Nucleus accumbens (tissue), 56 donors: ENCODE results near the gene SNAP23.

Source experiments
- DNase-seq, 56 donors: peaks; one replicate each; lab custom pipeline; 2025; lab: John Stamatoyannopoulos, UW

Gene SNAP23

GRCh38 chr15:42495361-42496212 is at the start of gene SNAP23:
Gene SNAP23, plus strand, starts transcription at chr15:42495634. Its CDS starts 16,213 bp downstream, at chr15:42511847.
- DNase-seq, result peak in 55 of 56 donors; percentile 59 to 94 (median 87)

DNA sequence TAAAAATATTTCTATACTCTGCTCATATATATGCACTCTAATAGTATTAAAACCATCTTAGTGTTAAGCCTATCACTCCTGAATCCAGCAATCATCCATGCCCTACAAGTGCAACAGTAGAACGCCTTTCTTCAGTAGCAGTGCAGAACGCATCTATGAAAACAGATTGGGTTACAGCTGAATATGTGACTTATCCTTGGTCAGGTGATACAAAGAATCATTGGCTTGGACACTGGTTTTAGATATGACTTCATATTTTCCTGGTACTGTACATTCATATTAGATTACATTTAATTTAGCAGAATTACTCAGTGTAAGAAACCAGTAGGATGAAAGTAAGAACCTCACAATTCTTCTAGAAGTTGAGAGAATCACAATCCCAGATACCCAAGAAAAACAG is 47.8 kb upstream of the SNAP23 start:
- no peak for DNase-seq

GRCh38 chr15:42448281-42448680 is 47.2 kb upstream of the SNAP23 start:
- DNase-seq, result no peak

- no peak for DNase-seq
Measured at GRCh38 chr15:42449770-42450424, 45.5 kb upstream of the SNAP23 start.

DNA sequence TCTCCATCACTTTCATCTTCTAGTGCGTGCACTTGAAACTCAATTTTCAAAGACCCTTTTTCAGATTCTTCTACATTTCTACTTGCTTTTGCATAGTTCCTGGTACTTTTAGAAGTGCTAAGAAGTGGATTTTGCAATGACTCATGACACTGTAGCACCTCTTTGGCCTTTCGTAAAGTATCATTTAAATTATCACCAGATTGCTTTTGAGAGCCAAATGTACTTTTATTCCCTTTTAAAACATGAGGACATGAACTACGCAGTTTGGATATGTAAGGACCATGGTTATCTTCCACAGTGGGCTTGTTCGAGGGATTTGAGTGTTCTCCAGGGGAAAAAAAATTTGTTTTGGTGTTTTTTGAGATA is 45.0 kb upstream of the SNAP23 start:
- DNase-seq, result no peak

- no peak for DNase-seq
Measured at GRCh38 chr15:42453826-42454225, 41.6 kb upstream of the SNAP23 start.

GRCh38 chr15:42456531-42456930 is 38.9 kb upstream of the SNAP23 start:
- no peak for DNase-seq

- DNase-seq, result peak in 2 of 56 donors; percentile 12 to 35
Measured at GRCh38 chr15:42456971-42457370, 38.5 kb upstream of the SNAP23 start.

- DNase-seq, result peak in 20 of 56 donors; percentile 1 to 39 (median 10)
Measured at GRCh38 chr15:42457445-42458442, 37.7 kb upstream of the SNAP23 start.

GRCh38 chr15:42461261-42461660 is 34.2 kb upstream of the SNAP23 start:
- no peak for DNase-seq

DNA sequence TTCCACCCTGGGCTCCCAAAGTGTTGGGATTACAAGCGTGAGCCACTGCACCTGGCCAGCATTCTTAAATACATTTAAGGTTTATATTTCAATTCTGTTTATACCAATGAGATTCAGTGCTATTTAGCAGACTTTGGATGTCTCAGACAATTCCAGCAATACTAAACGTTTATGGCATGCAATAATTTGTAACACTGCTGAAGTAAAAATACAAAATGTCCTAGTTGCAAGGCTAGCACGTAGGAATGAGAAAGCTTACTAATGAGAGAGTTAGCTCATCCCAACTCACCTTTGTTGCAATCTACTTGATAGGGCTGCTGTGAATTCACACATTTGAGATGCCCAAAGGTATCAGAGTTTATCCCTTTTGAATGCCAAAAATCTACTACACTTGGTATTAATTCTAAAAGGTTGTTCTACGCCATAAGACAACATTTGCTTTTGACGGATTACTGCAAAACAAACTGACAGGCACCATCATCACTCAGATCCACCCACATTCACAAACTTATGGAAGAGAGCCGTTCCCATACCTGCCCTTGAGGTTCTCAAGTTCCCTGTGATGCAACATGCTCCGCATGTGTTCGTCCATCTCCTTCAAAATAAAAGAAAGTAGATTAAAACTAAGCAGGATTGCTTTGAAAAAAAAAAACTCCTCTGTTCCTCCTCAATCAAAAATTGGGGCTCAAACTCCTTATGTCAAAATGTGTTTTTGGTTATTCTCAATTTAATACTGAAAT is 29.7 kb upstream of the SNAP23 start:
- no peak for DNase-seq

GRCh38 chr15:42471002-42471401 is 24.4 kb upstream of the SNAP23 start:
- no peak for DNase-seq

DNA sequence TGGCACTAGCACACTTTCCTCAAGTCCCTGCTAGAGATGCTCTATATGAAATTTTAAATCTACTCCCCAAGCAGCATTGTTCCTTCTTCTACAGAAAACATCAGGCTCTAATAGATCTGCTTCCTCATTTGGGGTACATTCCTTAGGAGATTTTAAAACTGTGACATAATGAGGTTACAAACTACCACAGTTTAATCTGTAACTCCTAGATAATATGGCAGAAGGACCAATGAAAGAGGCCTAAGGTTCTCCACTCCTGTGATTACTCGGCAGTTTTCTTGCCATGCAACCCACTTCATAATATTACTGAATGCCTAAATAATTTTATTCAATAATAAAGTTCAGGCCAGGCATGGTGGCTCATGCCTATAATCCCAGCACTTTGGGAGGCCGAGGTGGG is 20.6 kb upstream of the SNAP23 start:
- DNase-seq, result no peak

- no peak for DNase-seq
Measured at GRCh38 chr15:42482701-42483100, 12.7 kb upstream of the SNAP23 start.

- DNase-seq, result peak in 2 of 56 donors; percentile 14 to 24
Measured at GRCh38 chr15:42483677-42484076, 11.8 kb upstream of the SNAP23 start.

DNA sequence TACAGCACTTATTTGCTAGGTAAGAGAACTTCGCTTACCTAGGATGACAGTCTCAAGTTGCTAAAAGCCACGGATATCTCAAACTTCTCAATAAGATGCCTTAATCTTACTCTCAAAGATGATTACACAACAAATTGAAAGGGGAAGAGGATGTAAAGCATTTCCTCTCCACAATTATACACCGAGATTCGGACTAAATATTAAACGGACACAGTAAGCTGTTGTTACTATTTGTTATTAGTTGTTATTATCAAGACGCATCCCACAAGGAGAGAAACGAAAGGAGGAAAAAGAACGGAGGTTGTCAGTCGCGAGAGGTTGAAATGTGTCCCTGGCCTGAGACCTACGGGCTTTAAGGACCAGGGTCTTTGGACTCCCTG is 5.2 kb upstream of the SNAP23 start:
- no peak for DNase-seq

DNA sequence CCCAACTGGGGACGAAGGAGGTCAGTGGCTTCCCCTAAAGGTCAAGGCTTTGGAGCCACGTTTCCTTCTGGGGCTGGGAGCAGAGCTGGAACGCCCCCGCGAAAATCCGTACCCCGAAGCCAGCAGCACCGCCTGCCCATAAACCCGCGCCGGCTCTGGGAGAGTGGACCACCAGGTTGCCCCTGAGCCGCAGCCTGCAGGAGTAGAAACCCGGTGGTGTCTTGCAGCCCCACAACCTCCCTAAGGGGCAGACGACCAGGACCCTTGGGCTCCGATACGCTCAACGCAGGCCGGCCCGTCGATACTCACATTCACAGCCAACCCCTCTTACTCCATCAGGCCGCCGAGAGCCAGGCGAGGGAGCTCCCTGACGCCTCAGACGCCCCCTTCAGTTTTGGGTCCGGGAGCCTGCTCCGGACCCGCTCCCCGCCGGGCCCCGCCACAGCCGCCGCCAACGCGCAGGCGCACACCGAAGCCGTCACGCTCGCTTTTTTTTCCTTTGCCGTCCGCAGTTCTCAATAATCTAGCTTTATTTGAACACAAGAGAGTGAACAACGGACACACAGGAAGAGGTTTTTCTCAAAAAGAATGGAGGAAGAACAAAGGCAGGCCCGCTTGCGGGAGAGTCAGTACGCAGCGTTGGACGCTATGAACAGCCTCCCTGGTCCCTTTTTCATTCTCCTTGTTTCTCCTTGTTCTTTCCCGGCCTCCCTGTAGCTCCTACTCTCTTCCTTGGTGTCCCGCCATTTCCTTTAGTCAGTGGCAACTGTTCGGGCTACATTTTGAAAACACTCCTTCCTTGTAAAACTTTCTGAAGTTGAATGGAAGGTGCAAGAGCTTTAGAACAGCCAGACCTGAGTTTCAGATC is 4.5 kb upstream of the SNAP23 start, which contains the start of gene ZNF106:
TSS of gene ZNF106 (minus strand) at position 471 of the 868 bp plus-strand sequence. CDS start 18,852 bp downstream, outside the sequence.
- DNase-seq, result peak in 54 of 56 donors; percentile 42 to 93 (median 83)

GRCh38 chr15:42491539-42492225 is 3.8 kb upstream of the SNAP23 start:
- DNase-seq, result no peak
